ENCODE data around the gene THOC6. TPM values are rescaled to one million over a fixed set of nuclear protein-coding genes. Genes with fewer than 3 reads are reported as not detected.
A peak's percentile ranks its signal among the peaks of the same experiment; 100 is the strongest.

The THOC6 gene
- total RNA-seq, 1 donor from 2014 or later = 22.6 TPM

GRCh38 chr16:3058139-3059030 lies 34.5 kb downstream of the THOC6 start:
- no peak for TF ChIP-seq CTCF (IDR thresholded peaks at IDR 0.05)
- TF ChIP-seq POLR2AphosphoS5 (IDR thresholded peaks at IDR 0.05; ENCODE audit: insufficient read depth in 1 of 2, low read depth in 1 of 2) = no peak
- no peak for TF ChIP-seq POLR2A (IDR thresholded peaks at IDR 0.05)
- H3K4me3 ChIP-seq = peak overlapping the region; percentile 78 to 80
- H3K27ac ChIP-seq = peak overlapping the region; percentile 76
- H3K36me3 ChIP-seq = no peaks in the 10 kb centered on the region
- H3K9me3 ChIP-seq = no peaks in the 10 kb centered on the region
- intact Hi-C loops (cut with DNase I) = loop anchor here (5.0 kb wide), 2 partner anchors 54 to 104 kb away; partner anchors contain the start of gene ZNF205
- H3K27me3 ChIP-seq = no peaks in the 10 kb centered on the region
- DNase-seq (ENCODE audit: extremely low spot score in 2 of 2) = no peak
- peaks cover 19% of the 10 kb centered on the region for H3K4me1 ChIP-seq

GRCh38 chr16:3059041-3059722 lies 35.3 kb downstream of the THOC6 start:
- H3K4me3 ChIP-seq = peak overlapping the region; percentile 78 to 80
- H3K9me3 ChIP-seq = no peaks in the 10 kb centered on the region
- intact Hi-C loops (cut with DNase I) = loop anchor here (5.0 kb wide), 2 partner anchors 53 to 103 kb away; partner anchors contain the start of gene ZNF205
- no peaks in the 10 kb centered on the region for H3K36me3 ChIP-seq
- no peaks in the 10 kb centered on the region for H3K27me3 ChIP-seq
- H3K27ac ChIP-seq = peak overlapping the region; percentile 76
- TF ChIP-seq CTCF (IDR thresholded peaks at IDR 0.05) = peak; percentile 92 to 96 (median 95)
- TF ChIP-seq POLR2A (IDR thresholded peaks at IDR 0.05) = no peak
- TF ChIP-seq POLR2AphosphoS5 (IDR thresholded peaks at IDR 0.05; ENCODE audit: insufficient read depth in 1 of 2, low read depth in 1 of 2) = peak in 1 of 2 donors; percentile 36
- no peak for DNase-seq (ENCODE audit: extremely low spot score in 2 of 2)
- peaks cover 19% of the 10 kb centered on the region for H3K4me1 ChIP-seq

- intact Hi-C loops (cut with DNase I) = loop anchor here (5.0 kb wide), 2 partner anchors 53 to 103 kb away; partner anchors contain the start of gene ZNF205
- no peaks in the 10 kb centered on the region for H3K27me3 ChIP-seq
- TF ChIP-seq POLR2A (IDR thresholded peaks at IDR 0.05) = no peak
- TF ChIP-seq CTCF (IDR thresholded peaks at IDR 0.05) = no peak
- no peak for TF ChIP-seq POLR2AphosphoS5 (IDR thresholded peaks at IDR 0.05; ENCODE audit: insufficient read depth in 1 of 2, low read depth in 1 of 2)
- peak overlapping the region; percentile 78 to 80 for H3K4me3 ChIP-seq
- peak overlapping the region; percentile 76 for H3K27ac ChIP-seq
- H3K9me3 ChIP-seq = no peaks in the 10 kb centered on the region
- no peak for DNase-seq (ENCODE audit: extremely low spot score in 2 of 2)
- H3K36me3 ChIP-seq = no peaks in the 10 kb centered on the region
- peaks cover 20% of the 10 kb centered on the region for H3K4me1 ChIP-seq
Observed at GRCh38 chr16:3059723-3060242, 35.9 kb downstream of the THOC6 start.

GRCh38 chr16:3060339-3061127 lies 36.7 kb downstream of the THOC6 start:
- Histone ChIP-seq H3K9me3 (no peaks in the 10 kb centered on the region), H3K36me3 (no peaks in the 10 kb centered on the region), H3K4me1 (peaks cover 27% of the 10 kb centered on the region), H3K4me3 (no peak overlapping the region), H3K27ac (no peak overlapping the region), H3K27me3 (no peaks in the 10 kb centered on the region)
- no peak for DNase-seq (ENCODE audit: extremely low spot score in 2 of 2)
- intact Hi-C loops (cut with DNase I) = no loop called here
- no peak for TF ChIP-seq CTCF (IDR thresholded peaks at IDR 0.05)
- no peak for TF ChIP-seq POLR2AphosphoS5 (IDR thresholded peaks at IDR 0.05; ENCODE audit: insufficient read depth in 1 of 2, low read depth in 1 of 2)
- TF ChIP-seq POLR2A (IDR thresholded peaks at IDR 0.05) = no peak
